Ectodermal cell (in vitro differentiated cells): Measurements from ENCODE around the gene NUP133.
A peak's percentile ranks its signal among the peaks of the same experiment; 100 is the strongest.
"Not testable (repeated sequence)": the region's sequence is repeated elsewhere in the genome, so short reads cannot be mapped to it uniquely, and the experiment has no call there.

Experiments used
- H3K27ac ChIP-seq: 2 replicates; pipeline ENCODE4 v1.7.0; 2013; ENCODE audit warnings: mild to moderate bottlenecking, low read depth, low read length; ENCODE audit not compliant: insufficient read depth, poor library complexity, severe bottlenecking
- H3K27me3 ChIP-seq: 2 replicates; pipeline ENCODE4 v1.7.0; 2013; ENCODE audit warnings: mild to moderate bottlenecking, low read length; ENCODE audit not compliant: insufficient read depth, control insufficient read depth, poor library complexity, severe bottlenecking
- H3K36me3 ChIP-seq: one replicate; pipeline ENCODE4 v1.7.0; 2013; ENCODE audit warnings: low read length; ENCODE audit not compliant: control insufficient read depth, insufficient read depth
- H3K4me1 ChIP-seq: one replicate; pipeline ENCODE4 v1.7.0; 2013; ENCODE audit warnings: low read length; ENCODE audit not compliant: control insufficient read depth, insufficient read depth
- H3K4me3 ChIP-seq: 2 replicates; pipeline ENCODE4 v1.7.0; 2013; ENCODE audit warnings: low read depth, low read length, control low read depth; ENCODE audit not compliant: insufficient read depth
- H3K9me3 ChIP-seq: 2 replicates; pipeline ENCODE4 v1.7.0; 2013; ENCODE audit warnings: mild to moderate bottlenecking, low read length, moderate library complexity; ENCODE audit not compliant: control insufficient read depth
- WGBS, 2 experiments: methylation state at CpG; one replicate each; pipeline ENCODE4 v1.1.7; 2013; ENCODE audit warnings: missing lambda C conversion rate in 2 of 2; 5-methylcytosine and 5-hydroxymethylcytosine counted together

The NUP133 gene

DNA sequence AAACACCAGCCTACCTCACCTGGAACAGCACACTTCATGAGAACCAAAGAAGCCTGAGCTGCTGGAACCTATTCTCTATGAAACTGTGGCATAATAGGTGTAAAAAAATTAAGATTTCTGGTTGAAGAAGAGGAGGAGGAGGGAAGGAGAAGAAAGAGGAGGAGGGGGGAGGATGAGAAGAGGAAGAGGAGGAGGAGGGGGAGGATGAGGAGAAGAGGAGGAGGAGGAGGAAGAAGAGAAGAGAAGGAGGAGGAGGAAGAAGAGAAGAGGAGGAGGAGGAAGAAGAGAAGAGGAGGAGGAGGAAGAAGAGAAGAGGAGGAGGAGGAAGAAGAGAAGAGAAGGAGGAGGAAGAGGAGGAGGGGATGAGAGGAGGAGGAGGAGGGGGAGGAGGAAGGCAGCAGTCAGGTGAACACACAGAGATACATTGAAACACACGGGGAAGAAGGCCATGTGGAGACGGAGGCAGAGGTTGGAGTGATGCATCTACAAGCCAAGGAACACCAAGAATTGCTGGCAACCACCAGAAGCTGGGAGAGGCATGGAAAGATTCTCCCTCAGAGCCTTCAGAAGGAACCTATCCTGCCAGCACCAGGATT, 82.5 kb downstream of the NUP133 start:
- Histone ChIP-seq H3K9me3 (no peaks in the 10 kb centered on the region), H3K36me3 (no peaks in the 10 kb centered on the region), H3K27me3 (peaks cover 10% of the 10 kb centered on the region), H3K4me1 (no peaks in the 10 kb centered on the region), H3K27ac (no peak overlapping the region), H3K4me3 (no peak overlapping the region)
- WGBS, 2 experiments, result 91 to 92% methylated on average over 2 of the region's 2 CpGs

DNA sequence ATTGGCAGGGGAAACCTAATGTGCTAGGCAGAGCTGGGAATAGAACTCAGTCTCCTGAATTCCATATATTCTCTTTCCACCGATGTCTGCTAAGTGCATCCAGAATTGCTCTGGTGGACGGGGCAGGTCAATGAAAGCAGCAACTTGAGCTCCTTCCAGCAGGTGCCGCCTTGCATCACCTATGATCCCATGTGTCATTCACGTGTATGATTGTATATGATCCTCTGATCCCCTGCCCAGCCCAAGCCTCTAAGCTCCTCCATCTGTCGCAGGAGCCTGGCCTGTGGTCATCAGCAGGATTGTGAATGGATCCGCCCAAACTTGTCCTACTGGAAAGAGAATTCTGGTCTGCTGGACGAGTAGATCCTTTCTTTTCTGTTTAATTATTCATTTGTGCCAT, 87.4 kb downstream of the NUP133 start:
- no peak overlapping the region for H3K27ac ChIP-seq
- 94 to 95% methylated on average over 7 of the region's 7 CpGs for WGBS, 2 experiments
- no peaks in the 10 kb centered on the region for H3K27me3 ChIP-seq
- no peaks in the 10 kb centered on the region for H3K9me3 ChIP-seq
- H3K4me1 ChIP-seq, result no peaks in the 10 kb centered on the region
- no peaks in the 10 kb centered on the region for H3K36me3 ChIP-seq
- no peak overlapping the region for H3K4me3 ChIP-seq

GRCh38 chr1:229420224-229420623, 87.9 kb downstream of the NUP133 start:
- Histone ChIP-seq H3K36me3 (no peaks in the 10 kb centered on the region), H3K4me1 (no peaks in the 10 kb centered on the region), H3K9me3 (no peaks in the 10 kb centered on the region), H3K27ac (no peak overlapping the region), H3K4me3 (no peak overlapping the region), H3K27me3 (no peaks in the 10 kb centered on the region)
- 93 to 97% methylated on average over 11 of the region's 11 CpGs for WGBS, 2 experiments

DNA sequence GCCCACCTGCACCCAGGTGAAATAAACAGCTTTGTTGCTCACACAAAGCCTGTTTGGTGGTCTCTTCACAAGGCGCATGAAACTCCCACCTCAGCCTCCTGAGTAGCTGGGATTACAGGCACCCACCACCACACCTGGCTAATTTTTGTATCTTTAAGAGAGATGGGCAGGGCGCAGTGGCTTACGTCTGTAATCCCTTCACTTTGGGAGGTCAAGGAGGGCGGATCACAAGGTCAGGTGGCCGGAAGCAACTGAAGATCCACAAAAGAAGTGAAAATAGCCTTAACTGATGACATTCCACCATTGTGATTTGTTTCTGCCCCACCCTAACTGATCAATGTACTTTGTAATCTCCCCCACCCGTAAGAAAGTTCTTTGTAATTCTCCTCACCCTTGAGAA, 89.6 kb downstream of the NUP133 start:
- not testable (repeated sequence) for H3K4me1 ChIP-seq, H3K27me3 ChIP-seq, H3K9me3 ChIP-seq, H3K27ac ChIP-seq, H3K4me3 ChIP-seq, H3K36me3 ChIP-seq
- WGBS, 2 experiments, result 82% methylated on average over 6 of the region's 6 CpGs

DNA sequence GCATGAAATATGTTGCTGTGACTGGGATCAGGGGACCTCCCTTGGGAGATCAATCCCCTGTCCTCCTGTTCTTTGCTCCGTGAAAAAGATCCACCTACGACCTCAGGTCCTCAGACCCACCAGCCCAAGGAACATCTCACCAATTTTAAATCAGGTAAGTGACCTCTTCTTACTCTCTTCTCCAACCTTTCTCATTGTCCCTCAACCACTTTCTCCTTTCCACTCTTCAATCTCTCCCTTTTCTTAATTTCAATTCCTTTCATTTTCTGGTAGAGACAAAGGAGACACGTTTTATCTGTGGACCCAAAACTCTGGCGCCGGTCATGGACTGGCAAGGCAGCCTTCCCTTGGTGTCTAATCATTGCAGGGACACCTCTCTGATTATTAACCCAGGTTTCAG, 95.3 kb downstream of the NUP133 start:
- H3K27ac ChIP-seq, H3K36me3 ChIP-seq, H3K9me3 ChIP-seq, H3K4me3 ChIP-seq: not testable (repeated sequence)
- H3K4me1 ChIP-seq, result peaks cover 16% of the 10 kb centered on the region
- WGBS, 2 experiments, result 91 to 92% methylated on average over 5 of the region's 5 CpGs
- peaks cover 34% of the 10 kb centered on the region for H3K27me3 ChIP-seq

DNA sequence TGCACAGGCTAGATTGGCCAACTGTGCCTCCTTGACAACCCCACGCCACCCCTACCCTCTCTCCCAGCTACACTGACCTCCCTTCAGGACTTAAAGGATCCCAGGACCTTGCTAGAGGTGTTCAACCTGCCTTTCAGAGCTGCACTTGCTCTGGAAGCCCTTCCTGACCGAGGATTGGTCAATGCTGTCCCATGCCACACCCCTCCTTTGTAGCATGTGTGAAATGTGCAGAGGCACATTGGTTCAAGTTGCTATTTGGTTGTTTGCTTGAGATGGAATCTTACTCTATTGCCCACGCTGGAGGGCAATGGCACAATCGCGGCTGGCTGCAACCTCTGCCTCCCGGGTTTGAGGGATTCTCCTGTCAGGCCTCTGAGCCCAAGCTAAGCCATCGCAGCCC, 96.1 kb downstream of the NUP133 start:
- no peaks in the 10 kb centered on the region for H3K9me3 ChIP-seq
- WGBS, 2 experiments, result 90 to 92% methylated on average over 7 of the region's 7 CpGs
- no peak overlapping the region for H3K27ac ChIP-seq
- no peaks in the 10 kb centered on the region for H3K36me3 ChIP-seq
- H3K4me1 ChIP-seq, result peaks cover 20% of the 10 kb centered on the region
- H3K4me3 ChIP-seq, result no peak overlapping the region
- H3K27me3 ChIP-seq, result peaks cover 42% of the 10 kb centered on the region

GRCh38 chr1:229411434-229412055, 96.6 kb downstream of the NUP133 start:
- Histone ChIP-seq H3K9me3 (no peaks in the 10 kb centered on the region), H3K4me3 (no peak overlapping the region), H3K27ac (no peak overlapping the region), H3K4me1 (peaks cover 20% of the 10 kb centered on the region), H3K27me3 (peaks cover 47% of the 10 kb centered on the region), H3K36me3 (no peaks in the 10 kb centered on the region)
- WGBS, 2 experiments, result 68 to 70% methylated on average over 9 to 10 of the region's 11 CpGs

- H3K27ac ChIP-seq, result peak overlapping the region; percentile 63
- peaks cover 20% of the 10 kb centered on the region for H3K4me1 ChIP-seq
- H3K9me3 ChIP-seq, result no peaks in the 10 kb centered on the region
- 26 to 27% methylated on average over 13 to 14 of the region's 14 CpGs for WGBS, 2 experiments
- H3K36me3 ChIP-seq, result no peaks in the 10 kb centered on the region
- H3K27me3 ChIP-seq, result peaks cover 52% of the 10 kb centered on the region
- H3K4me3 ChIP-seq, result no peak overlapping the region
These were observed 97.3 kb downstream of the NUP133 start for GRCh38 chr1:229410692-229411433.

GRCh38 chr1:229410370-229410691, 97.8 kb downstream of the NUP133 start:
- Histone ChIP-seq H3K4me3 (no peak overlapping the region), H3K27me3 (peaks cover 52% of the 10 kb centered on the region), H3K27ac (no peak overlapping the region), H3K4me1 (peaks cover 20% of the 10 kb centered on the region), H3K9me3 (no peaks in the 10 kb centered on the region), H3K36me3 (no peaks in the 10 kb centered on the region)
- WGBS, 2 experiments, result 61 to 63% methylated on average over 9 of the region's 9 CpGs

DNA sequence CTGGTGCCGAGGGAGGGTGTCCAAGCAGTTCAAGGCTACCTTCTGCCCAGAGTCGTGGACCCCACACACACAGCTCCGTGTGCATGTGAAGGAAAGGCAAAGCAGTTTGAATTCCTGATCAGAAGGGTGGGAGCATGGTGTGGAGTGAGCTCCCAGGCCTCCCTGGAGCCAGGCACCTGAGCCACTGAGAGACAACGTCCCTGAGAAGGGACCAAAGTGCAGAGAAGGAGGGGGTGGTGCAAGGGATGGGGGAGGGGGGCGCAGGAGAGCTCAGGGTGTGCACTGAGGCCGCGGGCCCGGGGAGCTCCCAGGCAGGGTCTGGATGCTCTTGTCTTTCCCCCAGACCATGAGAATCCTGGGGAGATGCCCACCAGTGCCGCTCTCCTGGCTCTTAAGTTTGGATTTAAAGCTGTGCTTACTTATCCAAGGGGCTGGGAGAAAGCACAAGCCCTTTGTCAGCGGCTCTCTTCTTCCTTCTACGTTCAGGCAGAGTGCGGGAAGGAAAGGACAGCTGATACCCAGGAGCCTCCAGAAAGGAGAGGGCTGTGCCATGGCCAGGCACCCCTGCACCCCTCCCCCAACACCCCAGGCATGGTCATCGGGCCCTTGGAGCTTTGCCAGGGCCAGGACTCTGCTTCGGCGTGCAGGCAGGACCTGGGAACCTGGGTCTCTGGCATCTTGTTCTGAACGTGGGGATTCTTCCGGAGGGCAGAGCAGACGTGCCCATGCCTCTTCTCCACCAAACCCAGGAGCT, 98.3 kb downstream of the NUP133 start:
- Histone ChIP-seq H3K9me3 (no peaks in the 10 kb centered on the region), H3K4me1 (peaks cover 20% of the 10 kb centered on the region), H3K27me3 (peaks cover 52% of the 10 kb centered on the region), H3K4me3 (no peak overlapping the region), H3K27ac (no peak overlapping the region), H3K36me3 (no peaks in the 10 kb centered on the region)
- 59 to 62% methylated on average over 18 of the region's 18 CpGs for WGBS, 2 experiments
